Activated naive CD4-positive, alpha-beta T cell treated with anti-CD3 and anti-CD28 coated beads, Interleukin-2, amount 10 ng/mL, durations not matched to agents 7 days and 5 days (primary cell): ENCODE results near the gene CYP27C1.
"Not testable (repeated sequence)": the region's sequence is repeated elsewhere in the genome, so short reads cannot be mapped to it uniquely, and the experiment has no call there.

ENCODE experiments used
- CTCF ChIA-PET: fragments of 350-600 bp; sonication (Branson Sonifier 250); formaldehyde crosslinking; loops from one replicate; lab custom pipeline; 2021; ENCODE audit warnings: antibody characterized with exemption; lab: Charles Lee
- DNase-seq: peaks from one replicate; pipeline ENCODE4 v3.0.0-alpha.2; 2020
- H3K27ac Mint-ChIP-seq: one replicate; pipeline ENCODE4 v1.8.0; 2021; ENCODE audit warnings: mild to moderate bottlenecking, moderate library complexity, mixed read lengths
- H3K27me3 Mint-ChIP-seq: one replicate; pipeline ENCODE4 v1.8.0; 2021; ENCODE audit warnings: mild to moderate bottlenecking, mixed read lengths
- H3K36me3 Mint-ChIP-seq: one replicate; pipeline ENCODE4 v1.8.0; 2021; ENCODE audit warnings: mixed read lengths
- H3K4me1 Mint-ChIP-seq: one replicate; pipeline ENCODE4 v1.8.0; 2021; ENCODE audit warnings: mixed read lengths
- H3K4me3 Mint-ChIP-seq: one replicate; pipeline ENCODE4 v1.8.0; 2021; ENCODE audit warnings: mild to moderate bottlenecking, moderate library complexity, mixed read lengths
- H3K9me3 Mint-ChIP-seq: one replicate; pipeline ENCODE4 v1.8.0; 2021; ENCODE audit warnings: mixed read lengths

The CYP27C1 gene

DNA sequence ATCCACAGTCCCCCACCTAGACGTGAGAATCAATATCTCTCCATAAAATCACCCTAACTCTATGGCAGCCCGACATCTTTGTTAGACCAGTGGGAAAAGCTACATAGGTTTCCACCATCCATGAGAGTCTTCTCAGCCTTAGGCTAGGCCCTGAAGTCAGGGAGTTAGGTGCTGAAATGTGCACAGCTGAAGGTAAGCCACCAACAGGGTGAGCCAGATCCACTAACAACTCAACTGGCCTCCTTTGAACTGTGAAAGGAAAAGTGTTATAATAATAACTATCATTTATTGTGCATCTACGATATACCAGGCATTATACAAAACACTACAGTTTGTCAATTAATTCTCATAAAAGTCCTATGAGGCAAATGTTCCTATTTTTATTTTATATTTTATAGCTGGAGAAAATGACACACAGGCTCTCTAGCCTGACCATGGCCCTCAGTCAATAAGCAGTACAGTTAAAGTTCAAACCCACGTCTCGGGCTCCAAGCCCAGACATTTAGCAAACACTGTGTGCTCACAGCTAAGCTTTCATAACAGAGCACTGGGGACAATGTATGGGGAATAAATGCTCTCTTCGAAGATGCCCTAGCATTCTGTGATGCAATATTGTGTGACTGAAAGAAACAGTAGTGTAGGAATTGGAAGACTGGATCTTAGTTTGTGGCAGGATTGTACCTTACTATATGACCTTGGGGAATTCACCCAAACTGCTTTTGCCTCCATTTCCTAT, 11.2 kb upstream of the CYP27C1 start:
- Mint-ChIP-seq H3K4me1 (no peaks in the 10 kb centered on the region), H3K9me3 (peaks cover 4% of the 10 kb centered on the region), H3K27me3 (peaks cover 8% of the 10 kb centered on the region), H3K4me3 (no peak overlapping the region), H3K27ac (no peak overlapping the region), H3K36me3 (no peaks in the 10 kb centered on the region)
- CTCF ChIA-PET: no interaction called here
- no peak for DNase-seq

- peaks cover 4% of the 10 kb centered on the region for H3K9me3 Mint-ChIP-seq
- H3K4me1 Mint-ChIP-seq: no peaks in the 10 kb centered on the region
- H3K27ac Mint-ChIP-seq: no peak overlapping the region
- peaks cover 20% of the 10 kb centered on the region for H3K27me3 Mint-ChIP-seq
- H3K36me3 Mint-ChIP-seq: no peaks in the 10 kb centered on the region
- CTCF ChIA-PET: no interaction called here
- H3K4me3 Mint-ChIP-seq: no peak overlapping the region
- DNase-seq: no peak
Measured at GRCh38 chr2:127229555-127229954, 9.5 kb upstream of the CYP27C1 start.

DNA sequence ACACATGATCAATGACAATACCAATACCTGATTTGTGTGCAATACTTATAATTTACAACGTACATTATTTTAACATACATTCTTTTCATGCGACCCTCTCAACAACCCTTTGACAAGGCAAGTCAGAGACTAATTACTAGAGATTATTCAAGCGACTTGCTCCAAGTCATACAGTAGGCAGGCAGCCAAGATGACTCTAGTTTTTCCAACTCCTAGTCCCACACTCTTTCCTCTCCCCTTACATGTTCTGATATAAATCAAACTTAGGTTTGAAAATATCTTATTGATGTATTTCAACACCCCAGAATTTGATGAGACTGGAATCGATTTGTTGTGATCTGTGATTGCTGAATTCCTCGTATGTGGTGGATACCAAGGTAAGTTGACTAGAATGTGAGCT, 8.0 kb upstream of the CYP27C1 start:
- H3K4me3 Mint-ChIP-seq: no peak overlapping the region
- no peaks in the 10 kb centered on the region for H3K4me1 Mint-ChIP-seq
- H3K27me3 Mint-ChIP-seq: peaks cover 27% of the 10 kb centered on the region
- H3K27ac Mint-ChIP-seq: no peak overlapping the region
- no peak for DNase-seq
- CTCF ChIA-PET: interaction anchor here (0.8 kb wide), 1 partner anchor 251 kb away, joined by 3 read pairs; no protein-coding TSS in a partner anchor
- peaks cover 4% of the 10 kb centered on the region for H3K9me3 Mint-ChIP-seq
- no peaks in the 10 kb centered on the region for H3K36me3 Mint-ChIP-seq

GRCh38 chr2:127227264-127227660, 7.2 kb upstream of the CYP27C1 start:
- not testable (repeated sequence) for DNase-seq, H3K36me3 Mint-ChIP-seq
- CTCF ChIA-PET: interaction anchor here (0.6 kb wide), 1 partner anchor 189 kb away, joined by 3 read pairs; no protein-coding TSS in a partner anchor

GRCh38 chr2:127226520-127227263, 6.6 kb upstream of the CYP27C1 start:
- Mint-ChIP-seq H3K27ac (no peak overlapping the region), H3K9me3 (peaks cover 4% of the 10 kb centered on the region), H3K4me1 (no peaks in the 10 kb centered on the region), H3K27me3 (peaks cover 41% of the 10 kb centered on the region), H3K36me3 (no peaks in the 10 kb centered on the region), H3K4me3 (no peak overlapping the region)
- DNase-seq: no peak
- CTCF ChIA-PET: interaction anchor here (0.6 kb wide), 1 partner anchor 189 kb away, joined by 3 read pairs; no protein-coding TSS in a partner anchor

More at GRCh38 chr2:127227264-127227660, 7.2 kb upstream of the CYP27C1 start:
- not testable (repeated sequence) for H3K9me3 Mint-ChIP-seq, H3K27ac Mint-ChIP-seq, H3K4me3 Mint-ChIP-seq, H3K4me1 Mint-ChIP-seq
- H3K27me3 Mint-ChIP-seq: peaks cover 35% of the 10 kb centered on the region

DNA sequence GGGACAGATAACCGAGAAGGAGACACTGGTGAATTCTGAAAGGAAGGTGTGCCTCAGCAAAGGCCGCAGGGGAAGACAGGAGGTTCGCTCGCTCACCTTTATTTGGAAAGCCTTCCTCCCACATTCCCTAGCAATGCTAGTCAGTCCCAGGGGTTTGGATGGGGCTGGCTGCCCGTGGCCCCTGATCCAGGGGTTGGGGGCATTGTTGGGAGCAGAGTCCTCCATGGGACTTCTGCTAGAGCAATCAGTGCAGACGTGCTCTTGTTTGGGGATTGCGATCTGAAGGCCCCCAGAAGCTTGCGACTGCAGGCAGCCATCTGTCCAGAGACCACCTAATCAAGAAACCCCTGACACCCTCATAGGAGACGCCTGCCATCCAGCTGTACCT, 6.0 kb upstream of the CYP27C1 start:
- Mint-ChIP-seq H3K9me3 (peaks cover 4% of the 10 kb centered on the region), H3K27ac (no peak overlapping the region), H3K36me3 (no peaks in the 10 kb centered on the region), H3K4me1 (no peaks in the 10 kb centered on the region), H3K27me3 (peaks cover 47% of the 10 kb centered on the region), H3K4me3 (no peak overlapping the region)
- CTCF ChIA-PET: no interaction called here
- DNase-seq: no peak

- Mint-ChIP-seq H3K9me3 (peaks cover 4% of the 10 kb centered on the region), H3K27me3 (peaks cover 54% of the 10 kb centered on the region), H3K4me1 (peaks cover 6% of the 10 kb centered on the region), H3K36me3 (no peaks in the 10 kb centered on the region), H3K4me3 (no peak overlapping the region), H3K27ac (no peak overlapping the region)
- CTCF ChIA-PET: no interaction called here
- no peak for DNase-seq
Measured at GRCh38 chr2:127225186-127225960, 5.3 kb upstream of the CYP27C1 start.

DNA sequence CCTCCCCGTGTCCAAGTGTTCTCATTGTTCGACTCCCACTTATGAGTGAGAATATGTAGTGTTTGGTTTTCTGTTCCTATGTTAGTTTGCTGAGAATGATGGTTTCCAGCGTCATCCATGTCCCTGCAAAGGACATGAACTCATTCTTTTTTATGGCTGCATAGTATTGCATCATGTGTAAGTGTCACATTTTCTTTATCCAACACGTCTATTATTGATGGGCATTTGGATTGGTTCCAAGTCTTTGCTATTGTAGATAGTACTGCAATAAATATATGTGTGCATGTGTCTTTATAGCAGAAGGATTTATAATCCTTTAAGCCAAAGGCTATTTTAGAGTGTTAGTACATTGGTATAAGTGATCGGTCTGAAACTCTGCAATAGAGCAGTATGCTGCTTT, 4.0 kb upstream of the CYP27C1 start:
- H3K9me3 Mint-ChIP-seq, H3K36me3 Mint-ChIP-seq, H3K4me3 Mint-ChIP-seq, H3K4me1 Mint-ChIP-seq, H3K27ac Mint-ChIP-seq, CTCF ChIA-PET, DNase-seq: not testable (repeated sequence)
- peaks cover 66% of the 10 kb centered on the region for H3K27me3 Mint-ChIP-seq

GRCh38 chr2:127220768-127221527, 849 bp upstream of the CYP27C1 start:
- H3K36me3 Mint-ChIP-seq: peaks cover 2% of the 10 kb centered on the region
- H3K27ac Mint-ChIP-seq: no peak overlapping the region
- no peaks in the 10 kb centered on the region for H3K9me3 Mint-ChIP-seq
- H3K27me3 Mint-ChIP-seq: peaks cover 89% of the 10 kb centered on the region
- H3K4me3 Mint-ChIP-seq: no peak overlapping the region
- CTCF ChIA-PET: no interaction called here
- H3K4me1 Mint-ChIP-seq: peaks cover 16% of the 10 kb centered on the region
- DNase-seq: no peak

- CTCF ChIA-PET: no interaction called here
- Mint-ChIP-seq H3K27ac (no peak overlapping the region), H3K36me3 (peaks cover 2% of the 10 kb centered on the region), H3K27me3 (peaks cover 80% of the 10 kb centered on the region), H3K4me1 (peaks cover 16% of the 10 kb centered on the region), H3K4me3 (no peak overlapping the region), H3K9me3 (no peaks in the 10 kb centered on the region)
- no peak for DNase-seq
Measured at GRCh38 chr2:127219171-127220070, 678 bp downstream of the CYP27C1 start.

DNA sequence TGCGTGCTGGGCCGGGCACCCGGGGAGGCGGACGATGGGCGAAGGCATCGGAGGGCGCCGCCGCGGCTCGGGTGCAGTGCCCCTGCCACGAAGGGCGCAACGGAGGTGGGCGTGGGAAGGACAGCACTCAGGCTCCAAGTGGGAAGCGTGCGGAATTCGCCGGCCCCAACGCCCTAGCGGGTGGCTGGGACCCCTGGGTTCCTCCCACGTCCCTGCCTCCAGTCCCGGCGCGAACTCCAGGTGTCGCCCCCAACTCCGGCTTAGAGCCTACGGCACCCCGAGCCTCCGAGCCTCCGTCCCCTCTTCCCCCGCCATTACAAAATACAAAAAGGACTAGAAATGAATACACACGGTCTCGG, 1.3 kb downstream of the CYP27C1 start:
- no peak overlapping the region for H3K27ac Mint-ChIP-seq
- H3K36me3 Mint-ChIP-seq: peaks cover 2% of the 10 kb centered on the region
- H3K27me3 Mint-ChIP-seq: peaks cover 82% of the 10 kb centered on the region
- DNase-seq: no peak
- H3K4me1 Mint-ChIP-seq: peaks cover 16% of the 10 kb centered on the region
- H3K9me3 Mint-ChIP-seq: no peaks in the 10 kb centered on the region
- CTCF ChIA-PET: no interaction called here
- no peak overlapping the region for H3K4me3 Mint-ChIP-seq

DNA sequence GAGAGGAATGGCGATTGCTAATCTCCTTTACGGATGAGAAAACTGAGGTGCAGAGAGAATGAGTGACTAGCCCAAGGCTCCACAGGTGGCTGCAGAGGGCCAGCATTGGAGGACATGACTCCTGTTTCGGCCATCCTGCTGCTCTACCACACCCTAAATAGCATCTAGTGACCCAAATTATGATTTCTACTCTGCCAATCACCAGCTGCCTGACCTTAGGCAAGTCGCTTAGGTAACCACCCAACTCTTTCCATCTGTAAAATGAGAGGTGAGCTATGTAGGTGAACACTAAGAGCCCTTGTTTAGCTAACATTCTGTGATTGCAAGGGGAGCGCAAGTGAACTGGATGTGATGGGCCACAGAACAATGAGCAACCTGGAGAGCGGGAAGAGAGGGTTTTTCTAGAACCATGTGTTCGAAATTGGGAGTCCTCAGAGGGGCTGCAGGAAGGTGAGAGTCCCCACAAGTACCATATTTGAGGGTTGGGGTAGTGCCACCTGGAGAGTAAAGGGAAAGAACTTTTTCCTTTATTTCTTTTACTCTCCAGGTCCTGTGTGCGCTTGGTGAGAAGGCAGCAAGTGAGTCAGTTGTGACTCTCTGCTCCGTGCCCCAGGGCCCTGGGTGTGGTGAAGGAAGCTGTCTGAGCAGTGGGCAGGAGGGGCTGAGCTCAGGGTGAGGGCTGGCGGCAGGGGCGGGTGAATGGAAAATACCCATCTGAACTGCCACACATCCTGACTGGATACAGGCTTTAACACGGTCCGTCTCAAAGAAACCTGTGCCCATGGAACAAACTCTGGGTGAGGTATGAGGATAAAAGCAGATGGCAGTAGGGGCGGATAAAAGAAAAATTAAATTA, 2.4 kb downstream of the CYP27C1 start:
- CTCF ChIA-PET: no interaction called here
- no peak overlapping the region for H3K4me3 Mint-ChIP-seq
- no peak overlapping the region for H3K27ac Mint-ChIP-seq
- H3K36me3 Mint-ChIP-seq: peaks cover 2% of the 10 kb centered on the region
- DNase-seq: no peak
- H3K27me3 Mint-ChIP-seq: peaks cover 82% of the 10 kb centered on the region
- H3K9me3 Mint-ChIP-seq: no peaks in the 10 kb centered on the region
- peaks cover 16% of the 10 kb centered on the region for H3K4me1 Mint-ChIP-seq
